HG02852 (cell line): Measurements from ENCODE around the gene ACOXL.

Source experiments
- ATAC-seq: cut with Tn5 transposase; IDR thresholded peaks from one replicate; pipeline ENCODE4 v1.9.1; 2021; ENCODE audit warnings: mild to moderate bottlenecking, moderate library complexity; ENCODE audit not compliant: unreplicated experiment

Gene ACOXL

DNA sequence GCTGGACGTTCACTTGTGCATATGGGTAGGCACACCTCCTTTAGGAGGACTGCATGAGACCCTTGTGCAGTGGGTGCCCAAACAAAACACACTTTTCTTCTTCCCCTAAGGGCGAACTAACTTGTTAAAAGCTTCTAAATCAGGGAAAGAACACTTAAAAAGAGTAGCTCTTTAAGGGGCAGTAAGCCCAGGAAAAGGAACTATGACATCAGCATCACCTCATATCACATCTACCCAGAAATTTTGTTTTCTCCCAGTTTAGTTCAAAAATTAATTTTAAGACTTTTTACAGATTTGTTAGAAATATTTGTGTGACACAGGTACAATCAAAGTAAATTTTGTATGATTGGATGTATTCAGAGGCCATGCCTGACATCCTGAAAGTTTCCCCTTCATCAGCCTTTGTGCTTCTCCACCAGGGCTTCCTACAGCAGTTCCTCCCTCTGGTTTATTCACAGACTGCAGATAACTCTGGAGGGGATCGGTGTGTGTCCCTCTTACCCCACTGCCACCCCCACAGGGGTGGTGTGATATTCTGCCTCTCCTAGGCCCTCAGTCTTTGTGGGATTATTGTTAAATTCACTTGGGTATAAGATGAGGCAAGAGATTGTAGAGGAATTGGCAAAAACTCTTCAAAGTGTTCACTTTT is 416.0 kb downstream of the ACOXL start:
- ATAC-seq: no peak

DNA sequence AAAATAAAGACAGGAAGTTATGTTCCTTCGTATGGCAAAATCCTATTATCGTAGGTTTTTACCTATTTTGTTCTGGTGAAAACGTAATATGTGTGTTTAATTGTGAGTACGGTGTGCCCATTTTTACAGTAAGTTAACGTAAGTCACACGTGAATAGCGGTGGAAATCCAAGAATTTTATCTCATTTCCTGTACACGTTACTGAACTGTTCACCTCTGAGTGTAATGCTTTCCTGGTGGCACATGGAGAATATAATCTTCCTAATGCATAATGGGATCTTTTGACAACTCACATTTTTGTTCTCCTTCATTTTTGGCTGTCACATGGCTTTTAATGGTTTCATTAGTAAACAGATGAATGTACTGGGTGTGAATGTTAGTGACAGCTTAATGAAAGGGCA is 416.6 kb downstream of the ACOXL start:
- no peak for ATAC-seq

DNA sequence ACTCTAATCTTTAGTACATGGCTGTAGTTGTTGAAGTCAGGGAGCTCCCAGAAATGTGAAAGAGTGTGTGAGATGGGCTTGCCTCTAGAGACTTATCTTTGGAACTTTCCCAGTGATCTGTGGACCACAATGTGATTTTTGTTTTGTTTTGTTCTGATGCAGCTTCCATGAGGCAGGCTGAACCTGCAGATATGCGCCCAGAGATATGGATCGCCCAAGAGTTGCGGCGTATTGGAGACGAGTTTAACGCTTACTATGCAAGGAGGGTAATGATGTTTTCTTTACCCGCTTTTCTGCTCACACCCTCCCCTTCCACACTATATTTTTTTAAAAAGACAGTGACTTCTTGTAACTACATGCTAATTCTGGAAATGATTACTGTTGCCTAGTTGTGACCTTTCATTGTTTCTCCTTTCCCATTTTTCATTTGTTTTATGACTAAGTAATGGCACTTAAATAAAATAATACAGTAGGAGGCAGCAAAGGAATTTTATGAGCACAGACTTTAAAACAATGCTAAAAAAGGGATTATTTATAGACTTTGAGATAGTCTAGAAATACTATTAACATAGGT is 417.6 kb downstream of the ACOXL start:
- ATAC-seq: no peak

DNA sequence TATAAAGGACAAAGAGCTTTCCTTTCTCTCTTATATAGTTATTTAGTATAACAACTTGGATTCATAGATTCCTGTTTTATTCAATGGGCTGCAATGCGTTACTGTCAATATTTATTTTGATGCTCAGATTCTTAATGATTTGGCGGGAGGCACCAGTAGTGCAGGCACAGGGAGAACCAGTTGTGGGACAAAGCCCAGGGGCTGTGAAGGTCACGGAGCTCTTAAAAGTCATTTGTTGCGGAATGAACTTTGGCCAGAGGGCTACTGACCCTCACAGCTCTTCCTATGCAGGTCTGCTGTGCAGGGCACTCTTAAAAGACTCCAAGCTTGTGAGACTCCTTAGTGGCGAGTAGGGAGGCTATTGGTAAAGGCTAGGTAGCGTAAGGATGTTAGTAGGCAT is 422.4 kb downstream of the ACOXL start:
- ATAC-seq: no peak

DNA sequence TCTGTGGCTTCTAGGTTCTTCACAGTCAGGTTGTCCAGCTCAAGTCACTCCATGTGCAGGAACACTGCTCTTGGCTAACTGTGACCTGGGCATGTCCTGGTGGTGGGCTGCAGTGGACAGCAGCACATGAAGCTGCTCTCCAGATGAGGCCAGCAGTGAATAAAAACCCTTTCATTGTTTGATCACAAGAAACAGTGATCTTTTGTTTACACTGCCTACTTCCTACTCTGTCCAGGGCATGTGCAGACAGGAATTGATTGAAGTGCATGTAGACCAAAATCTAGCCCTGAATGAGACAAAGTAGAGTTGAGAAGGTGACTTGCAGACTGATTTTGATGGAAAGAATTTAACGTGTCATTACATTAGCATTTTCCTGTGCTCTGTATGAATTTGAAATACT is 423.2 kb downstream of the ACOXL start:
- ATAC-seq: no peak

DNA sequence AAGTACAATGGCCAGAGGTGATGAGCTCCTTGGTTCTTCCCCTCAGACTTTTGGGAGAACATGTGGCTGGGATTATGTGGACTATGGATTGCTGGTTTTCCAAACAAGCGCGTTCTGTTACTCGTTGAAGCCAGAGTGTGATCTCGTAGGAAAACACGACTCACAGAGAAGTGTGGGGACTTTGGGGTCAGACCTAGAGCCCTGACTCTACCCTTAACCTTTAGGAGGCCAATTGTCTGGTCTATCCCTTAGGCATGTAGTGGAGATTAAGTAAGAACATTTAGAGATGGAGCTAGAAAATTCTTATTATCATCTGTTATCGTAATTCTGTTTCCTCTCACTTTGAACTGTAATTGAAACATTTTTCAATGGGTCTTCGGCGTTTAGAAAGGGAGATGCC is 424.2 kb downstream of the ACOXL start:
- ATAC-seq: no peak

DNA sequence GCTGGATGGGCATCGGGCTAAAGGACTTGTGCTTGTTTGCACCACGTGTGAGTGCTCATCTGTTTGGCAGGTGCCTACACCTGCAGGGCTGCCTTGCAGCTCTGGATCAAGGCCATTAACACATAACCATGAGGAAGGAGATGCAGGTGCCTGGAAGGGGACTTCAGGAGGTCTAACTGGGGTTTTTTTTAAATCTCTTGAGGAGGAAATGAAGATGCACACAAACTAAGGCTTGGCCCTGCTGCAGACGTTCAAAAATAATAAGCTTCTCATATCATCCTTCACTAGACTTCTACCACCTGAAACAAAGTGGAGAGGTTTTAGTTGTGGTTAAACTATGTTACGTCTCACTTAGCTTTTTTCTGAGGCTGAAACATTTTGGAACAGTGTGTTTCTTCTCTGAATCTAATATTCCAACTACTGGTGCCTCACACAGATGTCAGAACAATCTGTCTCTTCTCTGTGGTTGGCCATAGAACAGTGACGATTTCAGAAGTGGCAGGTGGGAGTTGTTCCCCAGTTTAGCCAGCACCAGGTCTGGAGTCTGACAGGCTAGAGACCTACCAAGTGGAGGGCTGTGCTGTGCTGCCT is 424.8 kb downstream of the ACOXL start:
- ATAC-seq: peak; percentile 70

DNA sequence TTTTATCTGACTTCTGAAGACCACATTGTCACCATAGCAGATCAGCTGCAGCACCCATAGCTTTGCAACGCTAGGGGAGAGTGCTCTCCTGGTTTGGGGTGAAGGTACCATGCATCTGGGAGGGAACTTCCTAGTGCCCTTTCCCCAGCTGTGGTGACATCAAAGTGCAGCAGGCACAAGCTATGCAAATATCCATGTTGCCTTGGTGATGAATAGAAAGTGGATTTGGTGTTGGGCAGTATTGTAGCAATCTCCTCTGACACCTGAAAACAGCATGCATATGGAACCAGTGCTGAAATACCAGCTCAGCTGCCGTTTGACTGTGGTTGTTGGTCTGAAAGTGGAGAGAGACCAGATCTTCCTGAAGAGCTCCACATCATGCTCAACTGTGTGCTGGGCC is 425.4 kb downstream of the ACOXL start:
- peak; percentile 67 for ATAC-seq

DNA sequence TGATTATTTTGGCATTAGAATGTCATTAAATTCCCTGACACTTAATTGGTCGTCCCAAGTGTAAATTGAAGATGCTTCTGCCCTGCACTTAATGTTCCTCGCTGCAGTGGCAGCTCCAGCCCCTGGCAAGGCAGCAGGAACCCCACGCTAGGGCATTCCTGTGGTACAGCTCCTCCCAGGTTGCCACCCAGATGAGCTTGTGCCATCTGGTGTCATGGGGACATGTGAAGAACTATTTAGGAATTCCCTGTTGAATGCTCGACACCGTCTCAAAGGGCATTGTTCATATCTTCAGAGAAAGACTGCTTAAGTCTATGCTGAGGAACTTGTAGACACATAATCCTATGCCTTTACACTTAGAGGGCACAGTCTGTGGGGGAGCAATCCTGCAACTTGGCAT is 427.3 kb downstream of the ACOXL start:
- no peak for ATAC-seq

DNA sequence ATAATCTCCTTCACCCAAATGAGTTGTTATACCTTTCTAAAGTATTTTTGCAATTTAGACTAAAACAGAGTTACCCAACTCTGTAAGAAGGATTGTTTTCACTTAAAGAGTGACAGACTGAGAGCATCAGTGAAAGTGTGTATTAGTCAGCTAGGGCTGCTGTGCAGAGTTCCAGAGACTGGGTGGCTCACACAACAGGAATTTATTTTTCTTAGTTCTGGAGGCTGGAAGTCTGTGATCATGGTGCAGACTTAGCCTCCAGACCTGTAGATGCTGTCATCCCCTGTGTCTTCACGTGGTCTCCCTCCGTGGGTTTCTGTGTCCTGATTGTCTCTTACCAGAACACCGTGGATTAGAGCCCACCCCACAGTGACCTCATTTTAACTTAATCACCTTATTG is 428.4 kb downstream of the ACOXL start:
- ATAC-seq: no peak

DNA sequence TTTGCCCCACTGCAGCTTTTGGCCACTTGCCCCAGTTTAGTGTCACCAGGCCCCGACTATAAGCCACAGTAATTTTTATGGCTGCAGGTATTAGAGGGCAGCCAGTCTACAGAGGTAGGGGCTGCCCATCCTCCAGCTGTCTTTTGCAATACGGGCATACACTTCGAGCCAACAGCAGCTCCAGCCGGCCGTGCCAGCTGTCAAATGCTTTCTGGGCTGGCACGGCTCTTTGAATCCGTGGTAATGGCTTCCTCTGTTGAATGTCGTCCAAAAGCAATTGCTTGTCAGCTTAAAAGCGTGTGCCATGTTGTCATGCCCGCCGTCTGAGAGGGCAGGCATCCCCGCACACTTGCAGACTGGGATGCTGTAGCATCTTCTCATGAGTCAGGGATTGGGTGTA is 429.6 kb downstream of the ACOXL start:
- no peak for ATAC-seq

DNA sequence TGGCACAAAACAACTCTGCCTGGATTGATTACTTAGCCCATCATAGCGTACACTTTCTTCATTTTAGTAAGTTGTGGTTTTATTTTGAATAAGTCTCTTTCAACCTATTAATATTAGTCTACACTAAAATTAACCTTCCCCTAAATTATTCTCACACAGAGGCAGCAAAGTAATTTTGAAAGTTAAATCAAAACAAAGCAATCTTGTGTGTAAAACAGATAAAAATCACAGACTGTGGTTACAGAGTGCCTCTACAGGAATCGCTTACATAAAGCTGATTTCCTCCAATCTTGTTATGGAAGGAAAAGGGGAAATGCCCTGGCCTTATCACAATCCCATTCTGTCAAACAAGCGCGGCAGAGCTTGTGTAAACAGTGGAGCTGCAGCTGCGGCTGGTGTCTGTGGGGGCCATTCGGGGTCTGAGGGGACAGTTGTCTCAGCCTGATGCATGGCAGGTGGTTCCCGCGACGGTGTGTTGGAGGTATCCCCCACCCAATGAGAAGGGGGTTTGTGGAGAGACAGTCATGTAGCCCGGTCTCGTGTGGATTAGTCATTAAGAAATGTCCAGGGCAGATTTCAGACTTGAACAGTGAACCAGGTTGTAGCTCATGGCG is 430.5 kb downstream of the ACOXL start:
- no peak for ATAC-seq

DNA sequence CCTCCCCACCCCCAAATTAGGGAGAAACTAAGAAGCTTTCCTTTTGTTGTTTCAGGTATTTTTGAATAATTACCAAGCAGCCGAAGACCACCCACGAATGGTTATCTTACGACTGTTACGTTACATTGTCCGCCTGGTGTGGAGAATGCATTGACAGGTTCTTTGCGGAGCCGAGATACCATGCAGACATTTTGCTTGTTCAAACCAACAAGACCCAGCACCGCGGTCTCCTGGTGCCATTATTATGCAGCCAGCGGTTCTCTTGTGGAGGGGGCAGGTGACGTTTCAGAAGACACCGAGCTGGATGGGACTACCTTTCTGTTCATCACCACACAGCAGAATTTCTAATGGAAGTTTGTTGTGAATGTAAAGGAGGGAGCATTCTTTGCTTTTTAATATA is 431.7 kb downstream of the ACOXL start:
- ATAC-seq: no peak

DNA sequence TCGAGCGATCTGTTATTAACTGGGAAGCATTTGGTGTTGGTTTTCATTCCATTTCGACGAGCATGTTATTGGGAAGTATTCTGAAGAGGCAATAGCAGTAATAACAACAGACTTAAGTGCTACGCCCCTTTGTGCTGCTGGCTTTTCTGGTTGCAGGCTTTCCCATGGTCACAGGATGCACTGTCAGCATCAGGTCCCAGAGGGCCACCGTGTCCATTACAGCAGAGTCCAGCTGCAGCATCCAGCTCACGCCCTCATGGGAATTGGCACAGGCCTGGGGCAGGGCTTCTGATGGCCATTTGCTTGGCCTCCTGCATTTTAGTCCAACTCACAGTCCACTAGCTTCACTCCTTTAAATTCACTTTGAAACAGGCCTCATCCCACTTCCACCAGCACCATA is 432.7 kb downstream of the ACOXL start:
- ATAC-seq: no peak

DNA sequence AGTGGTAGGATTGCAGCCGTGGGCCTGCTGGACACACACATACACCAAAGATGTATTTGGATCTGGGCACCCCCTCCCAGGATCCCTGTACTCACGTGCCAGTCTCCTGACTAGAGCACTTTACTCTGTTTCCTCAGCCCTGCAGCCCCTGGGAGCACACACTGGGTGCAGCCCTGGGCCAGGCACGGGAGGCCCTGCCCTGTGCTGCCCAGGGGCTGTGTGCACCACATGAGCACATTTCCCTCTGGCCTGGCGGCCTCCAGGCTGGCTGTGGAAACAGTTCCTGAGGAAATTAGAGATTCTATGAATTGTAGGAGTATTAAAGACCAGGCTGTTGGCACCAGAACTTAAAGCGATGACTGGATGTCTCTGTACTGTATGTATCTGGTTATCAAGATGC is 433.7 kb downstream of the ACOXL start:
- no peak for ATAC-seq

DNA sequence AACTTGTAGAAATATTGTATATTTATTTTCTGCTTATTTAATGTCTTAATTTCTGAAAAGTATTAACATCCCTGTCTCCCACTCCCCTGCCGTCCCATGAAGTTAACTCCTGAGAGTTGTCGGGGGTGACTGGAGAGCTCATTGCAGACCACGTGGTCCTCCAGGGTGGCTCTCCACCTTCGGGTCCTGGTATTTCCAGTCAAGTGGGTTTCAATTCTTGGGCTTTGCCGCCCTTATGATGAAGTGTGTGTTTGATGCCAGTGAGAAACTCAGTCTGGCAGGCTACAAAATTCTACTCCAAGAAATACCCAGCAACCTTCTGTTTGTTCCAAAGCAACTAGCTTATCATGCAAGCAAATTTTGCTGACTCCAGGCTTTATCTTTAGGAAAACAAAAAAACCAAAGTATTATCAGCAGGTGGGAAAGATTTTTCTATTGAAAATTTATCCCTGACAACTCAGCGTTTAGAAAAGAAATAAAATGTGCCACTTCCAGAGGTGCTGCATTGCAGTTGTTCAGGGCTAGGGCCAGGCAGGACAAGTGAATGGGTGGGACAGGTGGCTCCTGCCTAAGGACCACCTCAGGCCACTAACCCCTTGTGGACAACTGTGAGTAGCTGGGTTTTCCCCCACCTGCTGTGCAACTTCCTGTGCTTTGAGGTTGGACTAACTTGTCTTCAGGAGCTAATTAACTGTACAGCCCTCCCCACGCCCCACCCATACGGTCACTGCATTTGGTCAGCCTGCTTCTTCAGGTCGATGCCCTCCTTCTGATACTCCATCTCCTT is 434.9 kb downstream of the ACOXL start:
- ATAC-seq: no peak

DNA sequence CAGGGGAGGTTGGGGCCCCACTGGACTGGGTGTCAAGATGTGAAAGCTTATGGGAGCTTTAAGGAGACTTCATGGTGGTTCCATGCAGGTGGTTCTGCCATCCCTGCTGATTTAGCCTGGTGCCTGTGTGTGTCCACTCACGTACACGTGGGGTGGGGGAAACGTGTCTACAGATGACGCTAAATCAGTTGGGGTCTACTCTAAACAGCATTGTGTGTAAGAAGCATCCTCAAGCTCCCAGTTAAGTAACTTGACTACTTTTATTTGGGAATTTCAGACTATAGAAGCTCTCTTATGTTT is 435.4 kb downstream of the ACOXL start:
- ATAC-seq: no peak
